LNCAP (cell line): ENCODE results near the gene PLCB4.

Experiments used
- TF ChIP-seq, protein P1 (sequence below): fragments of 450-650 bp; IDR thresholded peaks from 2 replicates; pipeline ENCODE4 v1.5.1; 2017; ENCODE audit warnings: mild to moderate bottlenecking

The PLCB4 gene

DNA sequence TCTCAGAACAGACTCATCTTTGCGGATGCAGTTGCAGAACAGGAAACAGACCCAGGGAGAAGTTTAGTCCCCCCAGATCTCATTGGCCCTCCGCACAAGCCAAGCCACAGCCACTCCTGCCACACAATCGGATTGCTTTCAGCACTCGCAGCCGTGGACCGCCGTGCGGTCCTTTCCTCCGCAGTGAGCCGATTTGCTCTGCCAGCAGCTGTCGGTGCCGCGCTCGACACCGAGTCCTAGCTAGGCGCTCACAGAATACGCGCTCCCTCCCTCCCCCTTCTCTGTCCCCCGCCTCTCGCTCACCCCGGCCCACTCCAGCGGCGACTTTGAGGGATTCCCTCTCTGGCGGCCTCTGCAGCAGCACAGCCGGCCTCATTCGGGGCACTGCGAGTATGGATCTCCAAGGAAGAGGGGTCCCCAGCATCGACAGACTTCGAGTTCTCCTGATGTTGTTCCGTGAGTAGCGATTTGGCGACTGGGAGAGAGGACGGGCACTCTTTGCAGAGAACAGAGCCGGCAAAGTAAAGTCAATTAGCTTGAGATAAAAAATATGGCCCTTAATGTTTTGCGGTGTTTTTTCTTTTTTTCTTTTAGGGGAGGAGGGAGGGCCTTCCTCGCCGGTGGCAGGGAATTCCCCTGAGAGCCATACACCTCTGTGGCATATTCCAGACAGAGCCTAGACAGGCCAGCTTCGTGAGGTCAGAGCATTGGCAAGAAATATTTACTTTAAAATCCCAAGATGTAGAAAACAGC, 445.8 kb downstream of the PLCB4 start, which contains the start of gene LAMP5:
TSS of gene LAMP5 (plus strand) at position 130 of the 753 bp plus-strand sequence. CDS start at position 393, 263 bp downstream.
- TF ChIP-seq, protein P1, sequence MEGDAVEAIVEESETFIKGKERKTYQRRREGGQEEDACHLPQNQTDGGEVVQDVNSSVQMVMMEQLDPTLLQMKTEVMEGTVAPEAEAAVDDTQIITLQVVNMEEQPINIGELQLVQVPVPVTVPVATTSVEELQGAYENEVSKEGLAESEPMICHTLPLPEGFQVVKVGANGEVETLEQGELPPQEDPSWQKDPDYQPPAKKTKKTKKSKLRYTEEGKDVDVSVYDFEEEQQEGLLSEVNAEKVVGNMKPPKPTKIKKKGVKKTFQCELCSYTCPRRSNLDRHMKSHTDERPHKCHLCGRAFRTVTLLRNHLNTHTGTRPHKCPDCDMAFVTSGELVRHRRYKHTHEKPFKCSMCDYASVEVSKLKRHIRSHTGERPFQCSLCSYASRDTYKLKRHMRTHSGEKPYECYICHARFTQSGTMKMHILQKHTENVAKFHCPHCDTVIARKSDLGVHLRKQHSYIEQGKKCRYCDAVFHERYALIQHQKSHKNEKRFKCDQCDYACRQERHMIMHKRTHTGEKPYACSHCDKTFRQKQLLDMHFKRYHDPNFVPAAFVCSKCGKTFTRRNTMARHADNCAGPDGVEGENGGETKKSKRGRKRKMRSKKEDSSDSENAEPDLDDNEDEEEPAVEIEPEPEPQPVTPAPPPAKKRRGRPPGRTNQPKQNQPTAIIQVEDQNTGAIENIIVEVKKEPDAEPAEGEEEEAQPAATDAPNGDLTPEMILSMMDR = no peak

DNA sequence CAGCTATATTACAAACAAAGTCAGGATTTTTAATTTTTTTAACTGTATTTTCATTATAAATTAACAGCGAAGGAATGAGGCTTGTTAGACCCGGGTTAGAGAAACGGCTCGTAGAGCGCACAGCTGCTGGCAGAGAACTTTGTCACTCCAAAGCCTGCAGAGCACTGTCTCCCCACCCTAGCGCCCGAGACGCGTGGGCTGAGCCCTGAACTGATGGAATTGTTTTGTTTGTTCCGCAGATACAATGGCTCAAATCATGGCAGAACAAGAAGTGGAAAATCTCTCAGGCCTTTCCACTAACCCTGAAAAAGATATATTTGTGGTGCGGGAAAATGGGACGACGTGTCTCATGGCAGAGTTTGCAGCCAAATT, 446.3 kb downstream of the PLCB4 start:
- TF ChIP-seq, protein P1 = no peak

DNA sequence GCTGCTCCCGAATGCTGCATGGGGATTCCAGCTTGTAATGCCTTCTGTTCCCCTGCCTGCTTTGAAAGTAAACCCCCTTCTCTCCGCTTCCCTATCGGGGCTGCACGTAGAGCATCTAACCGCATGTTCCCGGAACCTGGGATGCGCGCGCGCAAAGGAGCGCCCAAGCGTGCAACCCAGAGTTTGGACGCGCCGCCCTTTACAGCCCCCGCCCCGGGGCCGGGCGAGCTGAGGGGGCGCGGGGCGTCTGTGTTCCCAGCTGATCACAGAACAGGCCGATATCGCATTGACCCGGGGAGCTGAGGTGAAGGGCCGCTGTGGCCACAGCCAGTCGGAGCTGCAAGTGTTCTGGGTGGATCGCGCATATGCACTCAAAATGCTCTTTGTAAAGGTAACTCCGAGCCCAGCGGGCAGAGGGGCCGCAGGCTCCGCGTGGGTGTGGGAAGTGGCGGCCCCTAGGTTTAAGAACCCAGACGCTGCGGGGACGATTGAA, 446.9 kb downstream of the PLCB4 start:
- TF ChIP-seq, protein P1 = no peak

DNA sequence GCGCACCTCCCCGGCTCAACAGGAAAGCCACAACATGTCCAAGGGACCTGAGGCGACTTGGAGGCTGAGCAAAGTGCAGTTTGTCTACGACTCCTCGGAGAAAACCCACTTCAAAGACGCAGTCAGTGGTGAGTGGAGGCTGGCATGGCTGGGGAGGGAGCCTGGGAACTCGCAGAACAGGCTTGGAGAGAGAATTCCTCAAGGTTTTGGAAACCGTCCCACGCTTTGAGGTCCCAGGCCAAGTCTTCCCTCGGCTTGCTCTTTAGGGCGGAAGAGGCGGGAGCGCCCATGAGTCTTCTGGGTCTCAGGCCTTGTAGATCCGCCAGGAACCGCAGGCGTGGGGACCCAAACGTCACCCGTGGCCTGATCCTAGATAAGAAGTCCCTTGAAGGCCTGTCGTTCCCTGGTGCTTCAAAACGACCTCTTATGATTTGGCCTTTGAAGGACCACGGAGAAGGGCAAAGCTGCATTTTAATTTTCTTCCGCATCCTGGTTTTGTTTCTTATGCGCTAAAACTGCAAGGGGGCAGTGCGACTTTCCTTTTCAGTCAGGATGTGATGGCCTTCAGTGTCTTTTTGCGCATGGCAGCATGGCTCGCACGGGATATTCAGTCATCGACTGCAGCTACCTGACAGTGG, 447.5 kb downstream of the PLCB4 start:
- TF ChIP-seq, protein P1 = no peak

DNA sequence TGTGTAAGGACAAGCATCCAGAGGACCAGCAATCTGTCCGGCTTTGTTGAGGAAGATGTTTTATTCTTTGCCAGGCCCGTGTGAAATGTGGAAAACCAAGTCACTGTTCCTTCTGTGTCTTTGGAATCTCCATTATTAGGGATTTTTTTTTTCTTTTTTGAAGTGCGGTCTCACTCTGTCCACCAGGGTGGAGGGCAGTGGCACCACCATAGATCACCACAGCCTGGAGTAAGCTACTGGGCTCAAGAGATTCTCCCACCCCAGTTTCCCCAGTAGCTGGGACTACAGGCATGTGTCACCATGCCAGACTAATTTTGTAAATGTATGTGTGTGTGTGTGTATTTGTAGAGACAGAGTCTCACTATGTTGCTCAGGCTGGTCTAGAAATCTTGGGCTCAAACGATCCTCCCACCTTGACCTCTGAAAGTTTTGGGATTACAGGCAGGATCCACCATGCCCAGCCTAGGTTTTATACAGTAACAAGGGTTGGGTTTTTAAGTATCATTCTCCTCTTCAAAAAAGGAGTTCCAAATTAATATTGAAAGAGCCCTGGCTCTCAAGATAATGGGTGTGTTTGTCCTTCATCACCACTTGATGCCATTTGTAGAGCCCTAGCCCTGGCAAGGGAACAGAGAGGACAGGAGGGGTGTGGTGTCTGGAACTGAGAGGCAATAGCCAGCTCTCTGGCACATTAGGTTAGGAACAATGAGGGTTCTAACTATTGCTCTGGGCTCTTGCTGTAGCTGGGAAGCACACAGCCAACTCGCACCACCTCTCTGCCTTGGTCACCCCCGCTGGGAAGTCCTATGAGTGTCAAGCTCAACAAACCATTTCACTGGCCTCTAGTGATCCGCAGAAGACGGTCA, 448.6 kb downstream of the PLCB4 start:
- TF ChIP-seq, protein P1 = no peak

DNA sequence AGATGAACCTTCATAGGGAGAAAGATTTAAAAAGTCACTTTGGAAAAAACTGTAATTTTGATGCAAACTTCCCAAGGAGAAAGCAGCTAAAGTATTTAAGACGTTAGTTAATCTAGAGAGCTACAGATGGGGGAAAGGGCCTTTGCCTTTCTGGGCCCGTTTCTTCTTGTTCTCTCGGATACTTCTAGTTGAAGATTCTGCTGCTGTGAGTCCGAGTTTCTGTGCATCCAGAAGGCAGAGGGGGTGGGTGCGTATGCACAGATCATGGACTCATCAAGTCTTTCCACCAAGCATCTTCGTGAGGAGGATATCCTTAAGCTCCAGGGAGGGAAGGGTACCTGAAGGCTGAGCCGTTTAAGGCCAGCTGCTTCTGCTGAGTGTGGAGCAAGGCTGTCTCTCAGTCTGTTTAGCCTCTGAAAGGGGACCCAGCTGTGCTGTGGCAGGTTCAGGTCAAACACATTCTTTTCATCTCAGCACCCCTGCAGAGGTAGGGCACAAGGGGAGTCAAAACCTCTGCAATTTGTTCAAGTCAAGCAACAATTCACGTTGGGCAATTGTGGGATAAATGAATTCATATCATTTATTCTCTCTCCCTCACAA, 449.8 kb downstream of the PLCB4 start:
- TF ChIP-seq, protein P1 = no peak

DNA sequence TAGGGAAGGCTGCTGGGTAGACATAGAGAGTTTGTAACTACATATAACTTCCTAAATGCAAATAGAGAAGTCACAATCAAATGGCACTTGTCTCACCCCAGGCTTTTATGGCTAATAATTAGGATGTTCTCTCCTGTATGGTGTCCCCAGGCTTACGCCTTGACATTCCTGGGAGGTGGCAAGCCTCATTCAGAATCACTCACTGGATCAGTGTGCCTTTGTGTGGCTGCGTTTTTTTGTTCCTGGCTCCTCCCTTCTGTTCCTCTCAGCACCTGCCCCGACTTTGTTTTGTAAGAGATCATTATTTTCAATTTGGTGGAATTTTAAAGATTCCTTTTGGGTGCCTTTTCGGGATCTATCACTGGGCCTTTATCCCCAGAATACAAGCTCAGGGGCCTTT, 451.2 kb downstream of the PLCB4 start:
- TF ChIP-seq, protein P1 = no peak
